SK-N-MC (cell line): ENCODE data around the gene ADPGK.
"Not testable (repeated sequence)": the region's sequence is repeated elsewhere in the genome, so short reads cannot be mapped to it uniquely, and the experiment has no call there.

Source experiments
- EZH2 ChIP-seq: fragments of 200-600 bp; sonication (generic); IDR thresholded peaks from one replicate; pipeline ENCODE4 v1.6.1; 2017; ENCODE audit warnings: antibody characterized with exemption
- POLR2AphosphoS5 ChIP-seq: IDR thresholded peaks from 2 replicates; pipeline ENCODE4 v1.6.1; 2012; ENCODE audit warnings: mild to moderate bottlenecking, low read depth, low read length, borderline replicate concordance

- TF ChIP-seq POLR2AphosphoS5, EZH2: not testable (repeated sequence)
Observed at GRCh38 chr15:72807346-72807745, 23.8 kb upstream of the ADPGK start.
